Natural killer cell (primary cell): ENCODE data around the gene DYNC1LI1. TPM values are rescaled to one million over a fixed set of nuclear protein-coding genes. Genes with fewer than 3 reads are reported as not detected.
"Not testable (repeated sequence)": the region's sequence is repeated elsewhere in the genome, so short reads cannot be mapped to it uniquely, and the experiment has no call there.

Source experiments
- ATAC-seq, 3 donors: fragments of 150-1000 bp in 2 of 3; fragments of 200-7000 bp in 1 of 3; cut with Tn5 transposase; 1 replicate in 1 of 3; 2 replicates in 2 of 3; pipeline ENCODE4 v1.10.0; 2021; ENCODE audit warnings: mild to moderate bottlenecking in 2 of 3, moderate library complexity in 2 of 3
- DNase-seq, 2 donors: peaks; one replicate each; pipeline versions ENCODE4 v3.0.0 to v3.0.0-alpha.2; 2013 to 2021; ENCODE audit warnings: mixed read lengths in 1 of 2
- H3K27ac ChIP-seq: one replicate; pipeline ENCODE4 v1.5.1; 2013; ENCODE audit warnings: mild to moderate bottlenecking, low read length
- H3K27me3 ChIP-seq: one replicate; pipeline ENCODE4 v1.6.1; 2013; ENCODE audit warnings: low read length; ENCODE audit not compliant: control insufficient read depth, insufficient read depth
- H3K36me3 ChIP-seq: one replicate; pipeline ENCODE4 v1.6.1; 2013; ENCODE audit warnings: low read length; ENCODE audit not compliant: control insufficient read depth, insufficient read depth
- H3K4me1 ChIP-seq: one replicate; pipeline ENCODE4 v1.6.1; 2013; ENCODE audit warnings: low read length; ENCODE audit not compliant: control insufficient read depth, insufficient read depth
- H3K4me3 ChIP-seq: one replicate; pipeline ENCODE4 v1.5.1; 2013; ENCODE audit warnings: low read length
- H3K9me3 ChIP-seq: one replicate; pipeline ENCODE4 v1.6.1; 2013; ENCODE audit warnings: low read length; ENCODE audit not compliant: control insufficient read depth, insufficient read depth
- H3K27ac Mint-ChIP-seq, 2 donors: one replicate each; pipeline ENCODE4 v1.8.0; 2022; ENCODE audit warnings: mild to moderate bottlenecking in 2 of 2, mixed read lengths in 2 of 2, moderate library complexity in 1 of 2
- H3K27me3 Mint-ChIP-seq, 2 donors: one replicate each; pipeline ENCODE4 v1.8.0; 2022; ENCODE audit warnings: low read depth in 2 of 2, mixed read lengths in 2 of 2
- H3K36me3 Mint-ChIP-seq: one replicate; pipeline ENCODE4 v1.8.0; 2022; ENCODE audit warnings: mixed read lengths
- H3K4me1 Mint-ChIP-seq, 2 donors: one replicate each; pipeline ENCODE4 v1.8.0; 2022; ENCODE audit warnings: mixed read lengths in 2 of 2
- H3K4me3 Mint-ChIP-seq: one replicate; pipeline ENCODE4 v1.8.0; 2022; ENCODE audit warnings: mild to moderate bottlenecking, moderate library complexity, mixed read lengths
- H3K9me3 Mint-ChIP-seq, 2 donors: one replicate each; pipeline ENCODE4 v1.8.0; 2022; ENCODE audit warnings: mixed read lengths in 2 of 2
- WGBS: methylation state at CpG from one replicate; pipeline ENCODE4 v1.1.7; 2013; ENCODE audit warnings: missing lambda C conversion rate; ENCODE audit not compliant: insufficient coverage; 5-methylcytosine and 5-hydroxymethylcytosine counted together
- intact Hi-C: fragments of 100-400 bp; cut with micrococcal nuclease; formaldehyde crosslinking; loops from one replicate; pipeline ENCODE4 v1.14.2; 2022
- total RNA-seq, 4 donors: library from RNA; stranded (reverse); fragments of 120-200 nt in 1 of 4; gene quantifications; one replicate each; pipeline versions ENCODE4 v1.2.3 to v1.2.4, GENCODE V29; 2013 to 2022
- TF ChIP-seq, protein P1 (sequence below): fragments of 200-600 bp; IDR thresholded peaks from one replicate; pipeline ENCODE4 v1.8.0; 2022; ENCODE audit warnings: antibody characterized with exemption

DYNC1LI1 gene
- total RNA-seq, 3 donors from 2014 or later (not counting 1 experiment from before 2014, with no cell fraction given): 35.9 to 49.2 (median 39.9) TPM

DNA sequence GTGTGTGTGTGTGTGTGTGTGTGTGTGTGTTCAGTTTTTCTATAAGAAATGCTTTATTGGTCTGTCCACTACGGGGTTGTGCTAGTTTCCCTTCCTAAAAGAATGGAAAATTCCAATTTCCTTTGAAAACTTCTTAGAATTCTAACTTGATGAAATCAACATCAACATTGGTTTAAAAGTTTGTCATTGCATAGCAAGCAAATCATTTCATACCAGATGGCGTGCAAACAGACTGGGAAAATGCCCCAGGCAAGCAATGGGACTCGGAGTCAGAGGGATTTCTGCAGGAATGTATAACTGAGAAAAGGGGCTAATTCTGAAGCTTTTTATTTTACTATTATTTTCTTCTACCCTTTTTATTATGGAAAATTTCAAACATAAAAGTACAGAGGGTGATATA lies 13.1 kb upstream of the DYNC1LI1 start:
- Histone ChIP-seq H3K36me3 (no peaks in the 10 kb centered on the region), H3K9me3 (no peaks in the 10 kb centered on the region), H3K4me3 (no peak overlapping the region), H3K27ac (no peak overlapping the region), H3K27me3 (no peaks in the 10 kb centered on the region), H3K4me1 (no peaks in the 10 kb centered on the region)
- intact Hi-C loops: no loop called here
- DNase-seq (no peak), ATAC-seq (no peak)
- Mint-ChIP-seq H3K4me3 (no peak overlapping the region), H3K27me3 (peaks cover 0 to 5% of the 10 kb centered on the region in 2 donors), H3K36me3 (no peaks in the 10 kb centered on the region), H3K9me3 (no peaks in the 10 kb centered on the region), H3K4me1 (peaks cover 0 to 5% of the 10 kb centered on the region in 2 donors), H3K27ac (no peak overlapping the region)
- TF ChIP-seq, protein P1, sequence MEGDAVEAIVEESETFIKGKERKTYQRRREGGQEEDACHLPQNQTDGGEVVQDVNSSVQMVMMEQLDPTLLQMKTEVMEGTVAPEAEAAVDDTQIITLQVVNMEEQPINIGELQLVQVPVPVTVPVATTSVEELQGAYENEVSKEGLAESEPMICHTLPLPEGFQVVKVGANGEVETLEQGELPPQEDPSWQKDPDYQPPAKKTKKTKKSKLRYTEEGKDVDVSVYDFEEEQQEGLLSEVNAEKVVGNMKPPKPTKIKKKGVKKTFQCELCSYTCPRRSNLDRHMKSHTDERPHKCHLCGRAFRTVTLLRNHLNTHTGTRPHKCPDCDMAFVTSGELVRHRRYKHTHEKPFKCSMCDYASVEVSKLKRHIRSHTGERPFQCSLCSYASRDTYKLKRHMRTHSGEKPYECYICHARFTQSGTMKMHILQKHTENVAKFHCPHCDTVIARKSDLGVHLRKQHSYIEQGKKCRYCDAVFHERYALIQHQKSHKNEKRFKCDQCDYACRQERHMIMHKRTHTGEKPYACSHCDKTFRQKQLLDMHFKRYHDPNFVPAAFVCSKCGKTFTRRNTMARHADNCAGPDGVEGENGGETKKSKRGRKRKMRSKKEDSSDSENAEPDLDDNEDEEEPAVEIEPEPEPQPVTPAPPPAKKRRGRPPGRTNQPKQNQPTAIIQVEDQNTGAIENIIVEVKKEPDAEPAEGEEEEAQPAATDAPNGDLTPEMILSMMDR: no peak
- WGBS: 92% methylated on average over 2 of the region's 3 CpGs

- H3K36me3 Mint-ChIP-seq, intact Hi-C loops, DNase-seq, ATAC-seq, H3K4me3 Mint-ChIP-seq, H3K27me3 ChIP-seq, H3K27ac ChIP-seq, H3K9me3 ChIP-seq, H3K4me3 ChIP-seq, H3K9me3 Mint-ChIP-seq, H3K36me3 ChIP-seq, H3K27ac Mint-ChIP-seq, H3K4me1 ChIP-seq, H3K27me3 Mint-ChIP-seq: not testable (repeated sequence)
- H3K4me1 Mint-ChIP-seq: peaks cover 8 to 15% of the 10 kb centered on the region in 2 donors
- WGBS: 95% methylated on average over 31 of the region's 31 CpGs
Measured at GRCh38 chr3:32578669-32579068, 8.0 kb upstream of the DYNC1LI1 start.

DNA sequence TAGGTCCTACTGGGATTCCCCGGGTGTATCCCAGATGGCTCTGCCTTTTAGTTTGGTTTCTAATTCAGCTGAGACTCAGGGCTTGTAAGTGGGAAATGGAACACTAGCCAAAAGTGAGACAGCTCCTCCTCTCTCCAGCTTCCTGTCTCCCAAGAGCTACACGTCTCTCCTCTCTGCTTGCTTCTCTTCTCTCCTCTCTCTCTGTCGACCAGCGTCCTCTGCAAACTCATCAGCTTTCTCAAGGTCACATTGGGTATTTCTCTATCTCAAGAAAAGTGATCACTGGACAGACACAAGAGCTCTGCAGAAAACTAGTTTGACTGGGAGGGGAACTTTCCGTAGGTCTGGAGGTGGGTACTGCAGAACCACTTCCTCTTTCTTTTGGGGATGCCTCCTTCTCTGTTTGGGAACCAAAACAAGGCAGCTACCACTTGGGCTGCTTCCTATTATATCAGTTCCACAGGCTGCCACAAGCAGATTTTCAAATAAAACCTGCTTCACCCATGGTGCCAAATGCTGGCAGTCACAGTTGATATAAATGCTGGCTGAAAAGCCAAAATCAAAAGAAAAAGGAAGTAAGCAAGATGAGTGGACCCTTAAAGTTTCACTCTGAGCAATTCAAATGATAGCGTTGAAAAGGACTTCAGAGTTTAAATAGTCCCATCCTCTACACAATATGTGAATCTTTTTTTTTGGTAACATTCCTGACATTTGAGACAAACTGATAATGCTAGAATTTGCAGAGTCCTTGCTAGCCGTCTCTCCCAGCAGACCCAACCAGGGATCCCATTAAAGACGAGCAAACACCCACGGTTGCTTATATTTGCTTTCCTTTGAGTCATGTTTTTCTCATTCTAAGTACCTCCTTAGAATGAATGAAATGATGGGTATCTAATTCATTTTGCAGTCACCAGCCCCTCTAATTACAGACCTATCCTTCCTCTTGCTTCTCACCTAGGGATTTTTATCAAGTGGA lies 7.2 kb upstream of the DYNC1LI1 start:
- peaks cover 0 to 5% of the 10 kb centered on the region in 2 donors for H3K27me3 Mint-ChIP-seq
- TF ChIP-seq, protein P1: no peak
- peaks cover 8 to 15% of the 10 kb centered on the region in 2 donors for H3K4me1 Mint-ChIP-seq
- DNase-seq (peak in 1 of 2 donors; percentile 25), ATAC-seq (peak; percentile 24 to 61 (median 33))
- Histone ChIP-seq H3K27me3 (no peaks in the 10 kb centered on the region), H3K9me3 (no peaks in the 10 kb centered on the region), H3K27ac (no peak overlapping the region), H3K36me3 (no peaks in the 10 kb centered on the region), H3K4me3 (no peak overlapping the region), H3K4me1 (peaks cover 5% of the 10 kb centered on the region)
- no peaks in the 10 kb centered on the region for H3K36me3 Mint-ChIP-seq
- 17% methylated on average over 7 of the region's 9 CpGs for WGBS
- no peak overlapping the region for H3K4me3 Mint-ChIP-seq
- intact Hi-C loops: no loop called here
- H3K9me3 Mint-ChIP-seq: no peaks in the 10 kb centered on the region
- H3K27ac Mint-ChIP-seq: peak overlapping the region in 1 of 2 donors; percentile 35

DNA sequence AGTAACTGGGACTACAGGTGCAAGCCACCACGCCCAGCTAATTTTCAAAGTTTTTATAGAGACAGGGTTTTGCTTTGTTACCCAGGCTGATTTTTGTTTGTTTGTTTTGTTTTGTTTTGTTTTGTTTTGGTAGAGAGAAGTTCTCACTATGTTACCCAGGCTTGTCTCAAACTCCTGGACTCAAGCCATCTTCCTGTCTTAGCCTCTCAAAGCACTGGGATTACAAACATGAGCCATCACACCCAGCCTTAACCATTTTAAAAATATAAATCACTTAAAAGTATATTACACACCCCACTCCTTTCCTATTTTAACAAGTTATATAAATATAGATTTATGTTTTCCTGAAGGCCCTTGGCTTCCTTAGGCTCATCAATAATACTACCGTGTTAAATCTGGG lies 6.5 kb upstream of the DYNC1LI1 start:
- H3K27me3 ChIP-seq: no peaks in the 10 kb centered on the region
- no peaks in the 10 kb centered on the region for H3K36me3 Mint-ChIP-seq
- no peaks in the 10 kb centered on the region for H3K9me3 Mint-ChIP-seq
- DNase-seq: no peak
- H3K9me3 ChIP-seq: no peaks in the 10 kb centered on the region
- 71% methylated on average over 2 of the region's 2 CpGs for WGBS
- peaks cover 0 to 5% of the 10 kb centered on the region in 2 donors for H3K27me3 Mint-ChIP-seq
- H3K36me3 ChIP-seq: no peaks in the 10 kb centered on the region
- TF ChIP-seq, protein P1: no peak
- H3K27ac Mint-ChIP-seq: peak overlapping the region in 1 of 2 donors; percentile 35
- peaks cover 5% of the 10 kb centered on the region for H3K4me1 ChIP-seq
- intact Hi-C loops: no loop called here
- H3K27ac ChIP-seq: no peak overlapping the region
- no peak overlapping the region for H3K4me3 Mint-ChIP-seq
- no peak overlapping the region for H3K4me3 ChIP-seq
- H3K4me1 Mint-ChIP-seq: peaks cover 8 to 15% of the 10 kb centered on the region in 2 donors
- no peak for ATAC-seq
